KMS-11 (cell line): ENCODE measurements around the gene OGA.

Experiments used
- H2AFZ ChIP-seq: fragments of 200-600 bp; sonication (generic); 2 replicates; pipeline ENCODE4 v1.6.1; 2016; ENCODE audit warnings: antibody characterized with exemption, mixed run types, low read depth
- H3K27ac ChIP-seq: fragments of 200-600 bp; sonication (generic); 2 replicates; pipeline ENCODE4 v1.6.1; 2016; ENCODE audit warnings: mild to moderate bottlenecking, mixed run types
- H3K27me3 ChIP-seq: fragments of 200-600 bp; sonication (generic); 2 replicates; pipeline ENCODE4 v1.6.1; 2017; ENCODE audit warnings: mild to moderate bottlenecking, low read depth, mixed run types, moderate library complexity; ENCODE audit not compliant: insufficient read depth
- H3K36me3 ChIP-seq: fragments of 200-600 bp; sonication (generic); 2 replicates; pipeline ENCODE4 v1.6.1; 2017; ENCODE audit warnings: mild to moderate bottlenecking, mixed run types; ENCODE audit not compliant: insufficient read depth
- H3K4me1 ChIP-seq: fragments of 200-600 bp; sonication (generic); 2 replicates; pipeline ENCODE4 v1.6.1; 2016; ENCODE audit warnings: mild to moderate bottlenecking, low read depth, mixed run types; ENCODE audit not compliant: poor library complexity, severe bottlenecking
- H3K4me2 ChIP-seq: fragments of 200-600 bp; sonication (generic); 2 replicates; pipeline ENCODE4 v1.7.0; 2016; ENCODE audit warnings: mild to moderate bottlenecking, mixed run types
- H3K4me3 ChIP-seq: fragments of 200-600 bp; sonication (generic); IDR thresholded peaks from 2 replicates; pipeline ENCODE4 v1.6.1; 2017; ENCODE audit warnings: low read depth, low read length, mixed read lengths; ENCODE audit not compliant: insufficient read depth
- H3K79me2 ChIP-seq: fragments of 200-600 bp; sonication (generic); 2 replicates; pipeline ENCODE4 v1.6.1; 2016; ENCODE audit warnings: low read depth, mixed run types; ENCODE audit not compliant: insufficient read depth
- H3K9ac ChIP-seq: fragments of 200-600 bp; sonication (generic); 2 replicates; pipeline ENCODE4 v1.6.1; 2016; ENCODE audit warnings: mild to moderate bottlenecking, mixed run types
- H4K20me1 ChIP-seq: fragments of 200-600 bp; sonication (generic); 2 replicates; pipeline ENCODE4 v1.6.1; 2016; ENCODE audit warnings: mild to moderate bottlenecking, mixed run types; ENCODE audit not compliant: insufficient read depth
- CTCF ChIP-seq: fragments of 200-600 bp; sonication (generic); conservative IDR thresholded peaks from 2 replicates; pipeline ENCODE4 v1.6.1; 2017; ENCODE audit warnings: low read depth, mild to moderate bottlenecking, antibody characterized with exemption, low read length, moderate library complexity, mixed read lengths

OGA gene

GRCh38 chr10:101826852-101827434 lies 8.7 kb upstream of the OGA start:
- no peak overlapping the region for H3K4me3 ChIP-seq
- no peak for TF ChIP-seq CTCF
- no peaks in the 10 kb centered on the region for H3K79me2 ChIP-seq
- peaks cover 17% of the 10 kb centered on the region for H3K4me1 ChIP-seq
- H3K36me3 ChIP-seq = no peaks in the 10 kb centered on the region
- H3K9ac ChIP-seq = no peak overlapping the region
- H3K27ac ChIP-seq = no peak overlapping the region
- no peak overlapping the region for H3K4me2 ChIP-seq
- H3K27me3 ChIP-seq = no peaks in the 10 kb centered on the region
- no peak overlapping the region for H2AFZ ChIP-seq
- H4K20me1 ChIP-seq = no peaks in the 10 kb centered on the region

DNA sequence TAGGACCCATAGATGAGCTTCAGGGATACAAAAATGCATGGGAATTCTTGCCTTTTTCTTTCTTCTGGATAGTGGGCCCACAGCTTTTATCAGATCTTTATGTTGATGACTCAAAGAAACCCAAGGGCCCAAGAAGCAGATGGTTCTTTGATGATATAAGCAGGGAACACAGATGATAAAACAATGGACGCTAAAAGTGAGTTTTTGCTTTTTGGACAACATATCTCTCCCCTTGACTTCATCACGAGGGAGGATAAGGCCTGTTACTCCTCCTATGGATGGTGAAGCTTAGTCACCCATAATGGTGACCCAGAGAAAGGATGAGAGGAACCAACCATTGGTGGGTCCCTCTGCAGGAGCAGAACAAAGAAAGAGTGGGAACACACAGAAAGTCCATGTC lies 6.5 kb upstream of the OGA start:
- Histone ChIP-seq H3K9ac (no peak overlapping the region), H3K27ac (no peak overlapping the region), H2AFZ (no peak overlapping the region), H3K79me2 (0 out of 2 replicates have a peak, but pooled peaks cover 2% of the 10 kb centered on the region), H3K4me2 (no peak overlapping the region), H3K4me1 (peaks cover 2% of the 10 kb centered on the region), H3K27me3 (no peaks in the 10 kb centered on the region), H3K36me3 (no peaks in the 10 kb centered on the region), H4K20me1 (no peaks in the 10 kb centered on the region), H3K4me3 (no peak overlapping the region)
- TF ChIP-seq CTCF = no peak

DNA sequence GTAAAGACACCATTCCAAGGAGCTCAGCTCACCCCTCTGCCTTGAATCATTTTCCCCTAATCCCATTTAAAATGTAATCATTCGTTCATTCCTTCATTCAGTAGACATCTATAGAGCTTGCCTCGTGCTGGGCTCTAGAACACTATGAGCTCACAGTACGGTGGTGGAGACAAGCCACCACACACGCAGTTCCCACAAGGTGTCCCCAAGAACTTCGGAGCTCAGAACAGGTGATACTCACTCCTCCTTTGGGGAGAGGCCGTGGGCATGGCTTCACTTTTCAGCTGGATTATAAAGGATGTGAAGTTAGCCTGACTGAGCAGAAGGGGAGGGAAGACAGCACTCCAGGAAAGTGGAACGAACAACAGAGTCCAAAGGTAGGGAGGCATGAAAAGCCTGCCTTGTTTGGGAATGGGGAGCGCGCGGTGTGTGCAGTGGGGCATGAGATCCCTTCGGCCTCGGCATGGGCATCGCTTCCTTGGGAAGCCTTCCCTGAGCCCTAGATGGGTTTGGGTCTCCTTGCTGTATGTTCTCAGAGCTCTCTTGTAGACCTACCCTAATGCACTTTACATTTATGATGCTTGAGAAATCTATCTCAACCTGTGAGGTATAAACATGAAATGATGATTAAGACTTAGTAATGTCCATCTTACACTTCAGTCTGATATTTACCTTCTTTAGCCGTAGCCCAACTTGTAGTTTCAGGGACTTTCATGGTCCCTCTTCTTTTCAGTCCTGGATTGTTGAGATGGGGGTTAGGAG lies 809 bp upstream of the OGA start:
- peak overlapping the region; percentile 91 for H3K9ac ChIP-seq
- H3K27ac ChIP-seq = peak overlapping the region; percentile 80
- peak overlapping the region; percentile 71 for H2AFZ ChIP-seq
- peaks cover 21% of the 10 kb centered on the region for H3K4me1 ChIP-seq
- peak overlapping the region; percentile 81 for H3K4me2 ChIP-seq
- no peak for TF ChIP-seq CTCF
- peaks cover 27% of the 10 kb centered on the region for H4K20me1 ChIP-seq
- no peak overlapping the region for H3K4me3 ChIP-seq
- H3K36me3 ChIP-seq = no peaks in the 10 kb centered on the region
- H3K27me3 ChIP-seq = no peaks in the 10 kb centered on the region
- H3K79me2 ChIP-seq = peaks cover 47% of the 10 kb centered on the region

- Histone ChIP-seq H3K4me1 (peaks cover 36% of the 10 kb centered on the region), H2AFZ (0 out of 2 replicates have a peak overlapping the region, but pooled peaks have one; percentile 0), H4K20me1 (peaks cover 41% of the 10 kb centered on the region)
Measured at GRCh38 chr10:101817337-101818118, 716 bp downstream of the OGA start.

More at GRCh38 chr10:101817337-101818118, 716 bp downstream of the OGA start:
- Histone ChIP-seq H3K27me3 (no peaks in the 10 kb centered on the region), H3K4me2 (peak overlapping the region; percentile 91), H3K4me3 (no peak overlapping the region), H3K9ac (peak overlapping the region; percentile 91), H3K27ac (peak overlapping the region; percentile 80), H3K36me3 (peaks cover 4% of the 10 kb centered on the region; the same call in 1 of the 2 replicates), H3K79me2 (peaks cover 62% of the 10 kb centered on the region)
- TF ChIP-seq CTCF = no peak
